AG04449 (cell line): Measurements from ENCODE around the gene WDFY3.

Source experiments
- CTCF ChIA-PET: fragments of 350-600 bp; formaldehyde crosslinking; extraction: SDS; loops from one replicate; lab custom pipeline; 2021; ENCODE audit warnings: antibody characterized with exemption; lab: Yijun Ruan, JAX
- POLR2A ChIA-PET: fragments of 400-600, 350-600 bp; formaldehyde crosslinking; extraction: SDS; loops from one replicate; lab custom pipeline; 2020; ENCODE audit warnings: antibody characterized with exemption, inconsistent platforms; lab: Yijun Ruan, JAX
- DNase-seq: peaks from one replicate; pipeline ENCODE4 v3.0.0-alpha.2; 2010; ENCODE audit warnings: low read depth, low spot score
- H3K4me3 ChIP-seq: 2 replicates; pipeline ENCODE4 v1.5.1; 2011; ENCODE audit warnings: low read depth, mild to moderate bottlenecking, control low read depth, low read length
- CTCF ChIP-seq: IDR thresholded peaks from one replicate; pipeline ENCODE4 v1.5.1; 2011; ENCODE audit warnings: mild to moderate bottlenecking, moderate library complexity, low read length, control low read depth, inconsistent platforms; ENCODE audit not compliant: insufficient read depth; ENCODE audit errors: missing control alignments

The WDFY3 gene

DNA sequence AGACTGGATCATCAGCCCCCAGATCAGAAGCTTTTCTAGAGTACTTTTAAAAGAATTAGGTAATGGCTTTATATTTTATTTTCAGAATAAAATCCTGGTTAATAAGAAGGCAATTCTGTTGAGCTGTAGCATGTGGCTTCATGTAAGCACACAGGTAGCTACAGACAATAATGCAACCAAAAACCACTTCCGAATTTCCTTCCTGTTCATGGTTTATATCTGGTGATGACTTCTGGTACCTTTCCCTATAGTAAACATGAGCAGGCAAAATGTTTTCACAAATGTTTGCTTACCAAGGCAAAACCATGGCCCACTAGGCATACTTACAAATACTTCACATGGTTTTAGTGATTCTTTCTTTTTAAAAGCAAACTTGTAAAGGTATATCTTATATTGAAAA is 239.0 kb downstream of the WDFY3 start:
- CTCF ChIA-PET: interaction anchor here (0.9 to 4.6 kb wide), 4 partner anchors 9 to 245 kb away, joined by 3 to 20 read pairs (median 7); no protein-coding TSS in a partner anchor
- POLR2A ChIA-PET: no interaction called here
- H3K4me3 ChIP-seq: no peak overlapping the region
- no peak for DNase-seq
- TF ChIP-seq CTCF: no peak

DNA sequence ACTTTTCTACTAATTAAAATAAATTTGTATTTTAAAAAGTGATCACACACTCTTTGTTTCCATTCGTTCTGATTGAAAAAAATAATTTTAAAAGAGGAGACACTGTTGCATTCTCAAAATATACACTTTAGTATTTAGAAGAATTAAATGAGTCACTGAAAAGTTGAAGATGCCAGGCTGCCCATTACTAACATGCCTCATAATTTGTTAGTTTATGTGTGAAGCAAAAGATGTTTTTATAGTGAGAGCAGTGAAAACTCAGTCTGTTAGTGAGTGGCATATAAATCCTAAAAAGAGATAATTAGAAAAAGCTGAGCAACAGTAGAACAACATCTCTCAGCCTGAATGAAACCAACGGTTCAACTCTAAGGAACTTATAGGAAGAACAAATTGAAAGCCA is 240.1 kb downstream of the WDFY3 start:
- no peak for DNase-seq
- ChIA-PET POLR2A (no interaction called here), CTCF (interaction anchor here (0.5 to 4.6 kb wide), 5 partner anchors 10 to 246 kb away, joined by 3 to 20 read pairs (median 5); no protein-coding TSS in a partner anchor)
- H3K4me3 ChIP-seq: no peak overlapping the region
- TF ChIP-seq CTCF: no peak

DNA sequence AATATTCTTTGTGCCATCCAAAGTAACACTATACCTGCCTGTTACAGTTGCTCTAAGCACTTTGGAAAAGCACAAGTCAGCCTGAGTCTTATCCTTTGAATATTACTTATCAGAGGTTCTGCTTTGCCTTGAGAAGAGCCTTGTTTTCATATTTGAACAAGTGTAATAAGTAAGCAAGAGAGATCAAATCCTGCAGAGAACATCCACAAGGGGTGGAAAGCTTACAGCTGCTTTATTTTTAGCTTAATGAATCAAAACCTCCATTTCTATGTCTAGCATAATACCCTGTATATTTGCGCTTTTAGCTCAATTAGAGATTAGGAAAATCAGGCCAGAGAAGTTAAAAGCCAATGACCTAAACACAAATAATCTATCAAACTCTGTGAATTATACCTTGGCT is 243.8 kb downstream of the WDFY3 start:
- no peak for TF ChIP-seq CTCF
- no peak overlapping the region for H3K4me3 ChIP-seq
- POLR2A ChIA-PET: no interaction called here
- DNase-seq: no peak
- CTCF ChIA-PET: no interaction called here

DNA sequence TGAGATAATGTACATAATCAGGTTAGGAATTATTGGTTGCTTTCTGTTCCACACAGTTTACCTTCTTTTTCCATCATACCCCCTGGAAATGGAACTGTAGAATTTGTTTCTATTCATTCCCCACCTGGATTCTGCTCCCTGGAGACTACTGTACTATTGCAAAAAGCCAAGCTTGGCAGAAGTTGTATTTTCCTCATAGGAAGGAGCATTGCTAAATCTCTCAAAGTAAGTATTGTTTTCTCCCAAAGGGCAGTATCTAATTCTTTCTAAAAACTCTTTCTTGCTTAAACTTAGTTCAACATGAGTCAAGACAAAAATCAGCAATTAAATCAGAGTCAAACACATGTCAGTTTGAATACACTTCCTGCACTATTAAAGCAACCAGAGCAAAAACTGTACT is 247.4 kb downstream of the WDFY3 start:
- H3K4me3 ChIP-seq: no peak overlapping the region
- no peak for DNase-seq
- POLR2A ChIA-PET: no interaction called here
- CTCF ChIA-PET: no interaction called here
- no peak for TF ChIP-seq CTCF

DNA sequence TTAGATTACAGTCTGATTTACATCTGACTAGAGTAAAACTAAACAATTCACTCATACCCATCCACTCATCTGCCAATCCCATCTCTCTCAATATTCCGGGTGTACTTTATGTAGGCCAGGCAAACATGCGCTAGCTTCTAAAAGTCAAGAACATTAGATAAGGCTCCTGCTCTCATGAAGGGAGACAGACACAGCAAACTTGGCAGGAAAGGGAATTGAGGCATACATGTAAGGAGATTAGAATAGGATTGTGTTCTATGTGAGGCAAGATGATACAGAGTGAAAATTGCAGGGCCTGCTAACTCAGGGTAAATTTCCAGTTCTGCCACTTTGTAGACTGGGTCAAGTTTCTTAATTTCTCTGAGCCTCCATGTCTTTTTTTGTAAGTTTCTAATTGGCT is 247.8 kb downstream of the WDFY3 start:
- CTCF ChIA-PET: no interaction called here
- no peak for DNase-seq
- no peak for TF ChIP-seq CTCF
- POLR2A ChIA-PET: no interaction called here
- H3K4me3 ChIP-seq: no peak overlapping the region

GRCh38 chr4:84710548-84710947 is 255.9 kb downstream of the WDFY3 start:
- CTCF ChIA-PET: interaction anchor here (0.7 to 2.5 kb wide), 3 partner anchors 16 to 131 kb away, joined by 3 to 8 read pairs (median 3); no protein-coding TSS in a partner anchor
- no peak overlapping the region for H3K4me3 ChIP-seq
- no peak for DNase-seq
- POLR2A ChIA-PET: no interaction called here
- TF ChIP-seq CTCF: no peak
